ENCODE data around the gene STIM2.

Gene STIM2

GRCh38 chr4:26947318-26947717, 86.7 kb downstream of the STIM2 start:
- Histone ChIP-seq H3K4me3 (ENCODE audit: low read length) (no peak overlapping the region), H3K27ac (ENCODE audit: low read length) (no peak overlapping the region), H3K36me3 (ENCODE audit: control insufficient read depth, insufficient read depth, low read length) (no peaks in the 10 kb centered on the region), H3K9me3 (ENCODE audit: control insufficient read depth, insufficient read depth, low read length) (no peaks in the 10 kb centered on the region), H3K4me1 (ENCODE audit: control insufficient read depth, insufficient read depth, low read length) (no peaks in the 10 kb centered on the region), H3K27me3 (ENCODE audit: control insufficient read depth, insufficient read depth, low read length) (no peaks in the 10 kb centered on the region)
- no CpG with 5 or more reads among the region's 8 CpGs for WGBS (ENCODE audit: insufficient coverage, insufficient read length)
- DNase-seq (ENCODE audit: low read depth, low spot score) = no peak

GRCh38 chr4:26950446-26950845, 89.8 kb downstream of the STIM2 start:
- DNase-seq (ENCODE audit: low read depth, low spot score) = no peak
- Histone ChIP-seq H3K36me3 (ENCODE audit: control insufficient read depth, insufficient read depth, low read length) (no peaks in the 10 kb centered on the region), H3K27ac (ENCODE audit: low read length) (no peak overlapping the region), H3K9me3 (ENCODE audit: control insufficient read depth, insufficient read depth, low read length) (no peaks in the 10 kb centered on the region), H3K4me3 (ENCODE audit: low read length) (no peak overlapping the region), H3K4me1 (ENCODE audit: control insufficient read depth, insufficient read depth, low read length) (no peaks in the 10 kb centered on the region), H3K27me3 (ENCODE audit: control insufficient read depth, insufficient read depth, low read length) (no peaks in the 10 kb centered on the region)

GRCh38 chr4:26952891-26953290, 92.2 kb downstream of the STIM2 start:
- H3K27ac ChIP-seq (ENCODE audit: low read length) = no peak overlapping the region
- no peaks in the 10 kb centered on the region for H3K9me3 ChIP-seq (ENCODE audit: control insufficient read depth, insufficient read depth, low read length)
- no CpG with 5 or more reads among the region's 2 CpGs for WGBS (ENCODE audit: insufficient coverage, insufficient read length)
- H3K27me3 ChIP-seq (ENCODE audit: control insufficient read depth, insufficient read depth, low read length) = no peaks in the 10 kb centered on the region
- H3K4me1 ChIP-seq (ENCODE audit: control insufficient read depth, insufficient read depth, low read length) = no peaks in the 10 kb centered on the region
- no peaks in the 10 kb centered on the region for H3K36me3 ChIP-seq (ENCODE audit: control insufficient read depth, insufficient read depth, low read length)
- no peak overlapping the region for H3K4me3 ChIP-seq (ENCODE audit: low read length)
- DNase-seq (ENCODE audit: low read depth, low spot score) = no peak

GRCh38 chr4:26953366-26953765, 92.7 kb downstream of the STIM2 start:
- H3K9me3 ChIP-seq (ENCODE audit: control insufficient read depth, insufficient read depth, low read length) = no peaks in the 10 kb centered on the region
- no peak overlapping the region for H3K27ac ChIP-seq (ENCODE audit: low read length)
- H3K4me1 ChIP-seq (ENCODE audit: control insufficient read depth, insufficient read depth, low read length) = no peaks in the 10 kb centered on the region
- no peaks in the 10 kb centered on the region for H3K27me3 ChIP-seq (ENCODE audit: control insufficient read depth, insufficient read depth, low read length)
- DNase-seq (ENCODE audit: low read depth, low spot score) = no peak
- H3K36me3 ChIP-seq (ENCODE audit: control insufficient read depth, insufficient read depth, low read length) = no peaks in the 10 kb centered on the region
- WGBS (ENCODE audit: insufficient coverage, insufficient read length) = no CpG with 5 or more reads among the region's 2 CpGs
- H3K4me3 ChIP-seq (ENCODE audit: low read length) = no peak overlapping the region

GRCh38 chr4:26953770-26954423, 93.3 kb downstream of the STIM2 start:
- no peak for DNase-seq (ENCODE audit: low read depth, low spot score)
- H3K27me3 ChIP-seq (ENCODE audit: control insufficient read depth, insufficient read depth, low read length) = no peaks in the 10 kb centered on the region
- H3K36me3 ChIP-seq (ENCODE audit: control insufficient read depth, insufficient read depth, low read length) = no peaks in the 10 kb centered on the region
- H3K9me3 ChIP-seq (ENCODE audit: control insufficient read depth, insufficient read depth, low read length) = no peaks in the 10 kb centered on the region
- no peaks in the 10 kb centered on the region for H3K4me1 ChIP-seq (ENCODE audit: control insufficient read depth, insufficient read depth, low read length)
- no peak overlapping the region for H3K4me3 ChIP-seq (ENCODE audit: low read length)
- H3K27ac ChIP-seq (ENCODE audit: low read length) = no peak overlapping the region
- WGBS (ENCODE audit: insufficient coverage, insufficient read length) = no CpG with 5 or more reads among the region's 3 CpGs

- no peaks in the 10 kb centered on the region for H3K36me3 ChIP-seq (ENCODE audit: control insufficient read depth, insufficient read depth, low read length)
- H3K4me3 ChIP-seq (ENCODE audit: low read length) = no peak overlapping the region
- no peaks in the 10 kb centered on the region for H3K27me3 ChIP-seq (ENCODE audit: control insufficient read depth, insufficient read depth, low read length)
- WGBS (ENCODE audit: insufficient coverage, insufficient read length) = no CpG with 5 or more reads among the region's 2 CpGs
- no peak overlapping the region for H3K27ac ChIP-seq (ENCODE audit: low read length)
- no peaks in the 10 kb centered on the region for H3K9me3 ChIP-seq (ENCODE audit: control insufficient read depth, insufficient read depth, low read length)
- H3K4me1 ChIP-seq (ENCODE audit: control insufficient read depth, insufficient read depth, low read length) = no peaks in the 10 kb centered on the region
- DNase-seq (ENCODE audit: low read depth, low spot score) = no peak
Observed at GRCh38 chr4:26955241-26955640, 94.6 kb downstream of the STIM2 start.

GRCh38 chr4:26958925-26959653, 98.4 kb downstream of the STIM2 start:
- no CpG with 5 or more reads among the region's 4 CpGs for WGBS (ENCODE audit: insufficient coverage, insufficient read length)
- Histone ChIP-seq H3K27me3 (ENCODE audit: control insufficient read depth, insufficient read depth, low read length) (no peaks in the 10 kb centered on the region), H3K4me3 (ENCODE audit: low read length) (no peak overlapping the region), H3K9me3 (ENCODE audit: control insufficient read depth, insufficient read depth, low read length) (no peaks in the 10 kb centered on the region), H3K4me1 (ENCODE audit: control insufficient read depth, insufficient read depth, low read length) (no peaks in the 10 kb centered on the region), H3K36me3 (ENCODE audit: control insufficient read depth, insufficient read depth, low read length) (no peaks in the 10 kb centered on the region), H3K27ac (ENCODE audit: low read length) (no peak overlapping the region)
- DNase-seq (ENCODE audit: low read depth, low spot score) = no peak

- no peak overlapping the region for H3K4me3 ChIP-seq (ENCODE audit: low read length)
- no peaks in the 10 kb centered on the region for H3K36me3 ChIP-seq (ENCODE audit: control insufficient read depth, insufficient read depth, low read length)
- H3K4me1 ChIP-seq (ENCODE audit: control insufficient read depth, insufficient read depth, low read length) = no peaks in the 10 kb centered on the region
- H3K9me3 ChIP-seq (ENCODE audit: control insufficient read depth, insufficient read depth, low read length) = no peaks in the 10 kb centered on the region
- no peaks in the 10 kb centered on the region for H3K27me3 ChIP-seq (ENCODE audit: control insufficient read depth, insufficient read depth, low read length)
- DNase-seq (ENCODE audit: low read depth, low spot score) = no peak
- WGBS (ENCODE audit: insufficient coverage, insufficient read length) = no CpG with 5 or more reads among the region's 1 CpG
- H3K27ac ChIP-seq (ENCODE audit: low read length) = no peak overlapping the region
Observed at GRCh38 chr4:26959654-26960047, 99.0 kb downstream of the STIM2 start.

GRCh38 chr4:26962720-26963119, 102.1 kb downstream of the STIM2 start:
- no peaks in the 10 kb centered on the region for H3K27me3 ChIP-seq (ENCODE audit: control insufficient read depth, insufficient read depth, low read length)
- no peak overlapping the region for H3K4me3 ChIP-seq (ENCODE audit: low read length)
- no peaks in the 10 kb centered on the region for H3K9me3 ChIP-seq (ENCODE audit: control insufficient read depth, insufficient read depth, low read length)
- DNase-seq (ENCODE audit: low read depth, low spot score) = no peak
- no peaks in the 10 kb centered on the region for H3K4me1 ChIP-seq (ENCODE audit: control insufficient read depth, insufficient read depth, low read length)
- no peak overlapping the region for H3K27ac ChIP-seq (ENCODE audit: low read length)
- no peaks in the 10 kb centered on the region for H3K36me3 ChIP-seq (ENCODE audit: control insufficient read depth, insufficient read depth, low read length)

- Histone ChIP-seq H3K27me3 (ENCODE audit: control insufficient read depth, insufficient read depth, low read length) (no peaks in the 10 kb centered on the region), H3K36me3 (ENCODE audit: control insufficient read depth, insufficient read depth, low read length) (no peaks in the 10 kb centered on the region), H3K4me3 (ENCODE audit: low read length) (no peak overlapping the region), H3K9me3 (ENCODE audit: control insufficient read depth, insufficient read depth, low read length) (no peaks in the 10 kb centered on the region), H3K27ac (ENCODE audit: low read length) (no peak overlapping the region), H3K4me1 (ENCODE audit: control insufficient read depth, insufficient read depth, low read length) (no peaks in the 10 kb centered on the region)
- WGBS (ENCODE audit: insufficient coverage, insufficient read length) = no CpG with 5 or more reads among the region's 1 CpG
- no peak for DNase-seq (ENCODE audit: low read depth, low spot score)
Observed at GRCh38 chr4:26964512-26964911, 103.9 kb downstream of the STIM2 start.

- Histone ChIP-seq H3K36me3 (ENCODE audit: control insufficient read depth, insufficient read depth, low read length) (no peaks in the 10 kb centered on the region), H3K27me3 (ENCODE audit: control insufficient read depth, insufficient read depth, low read length) (no peaks in the 10 kb centered on the region), H3K4me1 (ENCODE audit: control insufficient read depth, insufficient read depth, low read length) (no peaks in the 10 kb centered on the region), H3K27ac (ENCODE audit: low read length) (no peak overlapping the region), H3K9me3 (ENCODE audit: control insufficient read depth, insufficient read depth, low read length) (no peaks in the 10 kb centered on the region), H3K4me3 (ENCODE audit: low read length) (no peak overlapping the region)
- DNase-seq (ENCODE audit: low read depth, low spot score) = no peak
- no CpG with 5 or more reads among the region's 1 CpG for WGBS (ENCODE audit: insufficient coverage, insufficient read length)
Observed at GRCh38 chr4:26964994-26965393, 104.4 kb downstream of the STIM2 start.

All from iPS DF 6.9 (cell line).